Measurements from ENCODE around the gene ANGPT4.
"Not testable (repeated sequence)": the region's sequence is repeated elsewhere in the genome, so short reads cannot be mapped to it uniquely, and the experiment has no call there.

ANGPT4 gene

DNA sequence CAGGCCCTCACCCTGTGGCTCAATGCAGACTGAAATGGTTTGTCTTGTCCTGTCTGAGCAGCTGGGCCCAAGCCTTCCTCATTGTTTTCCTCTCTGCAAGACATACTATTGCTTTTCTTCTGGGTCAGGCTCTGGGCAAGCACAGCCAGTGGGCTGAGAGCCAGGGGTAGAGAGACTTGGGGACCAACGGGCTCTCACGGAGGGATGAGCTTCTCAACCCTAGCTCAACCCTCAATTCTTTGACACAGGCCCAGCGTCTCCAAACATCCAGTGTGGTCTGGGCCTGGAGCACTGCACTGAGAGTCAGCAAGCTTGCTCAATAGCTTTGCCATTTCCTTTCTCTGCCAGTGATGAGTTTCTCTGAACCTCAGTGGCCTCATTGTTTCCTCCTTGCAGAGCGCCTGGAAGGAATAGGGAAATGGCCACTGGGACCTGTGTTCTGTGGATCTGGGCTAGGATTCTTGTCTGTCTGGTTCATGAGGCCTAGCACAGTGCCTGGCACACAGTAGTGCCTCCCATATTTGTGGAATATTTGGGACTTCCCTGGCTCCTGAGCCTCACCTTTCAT, 9.3 kb downstream of the ANGPT4 start:
- no peak for DNase-seq (ENCODE audit: low read depth in 2 of 3, low spot score in 1 of 3)

DNA sequence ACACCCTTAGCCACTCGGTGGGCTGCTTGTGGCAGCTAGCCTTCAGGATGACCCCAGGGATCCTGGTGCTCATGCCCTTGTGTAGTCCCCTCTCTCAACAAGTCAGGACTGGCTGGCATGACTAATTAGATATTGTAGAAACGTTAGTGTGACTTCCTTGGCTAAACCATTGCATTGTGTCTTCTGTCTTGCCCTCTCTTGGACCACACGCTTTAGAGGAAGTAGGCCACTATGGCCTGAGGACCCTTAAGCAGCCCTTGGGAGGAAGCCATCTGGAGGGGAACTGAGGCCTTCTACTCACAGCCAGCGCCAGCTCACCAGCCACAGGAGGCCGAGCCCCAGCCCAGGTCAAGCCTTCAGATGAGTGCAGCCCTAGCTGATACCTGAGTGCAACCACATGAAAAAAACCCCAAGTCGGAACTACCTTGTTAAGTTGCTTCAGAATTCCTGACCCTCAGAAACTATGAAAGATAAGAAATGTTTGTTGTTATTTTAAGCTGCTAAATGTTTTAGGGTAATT, 10.1 kb downstream of the ANGPT4 start:
- DNase-seq (ENCODE audit: low read depth in 2 of 3, low spot score in 1 of 3) = no peak

DNA sequence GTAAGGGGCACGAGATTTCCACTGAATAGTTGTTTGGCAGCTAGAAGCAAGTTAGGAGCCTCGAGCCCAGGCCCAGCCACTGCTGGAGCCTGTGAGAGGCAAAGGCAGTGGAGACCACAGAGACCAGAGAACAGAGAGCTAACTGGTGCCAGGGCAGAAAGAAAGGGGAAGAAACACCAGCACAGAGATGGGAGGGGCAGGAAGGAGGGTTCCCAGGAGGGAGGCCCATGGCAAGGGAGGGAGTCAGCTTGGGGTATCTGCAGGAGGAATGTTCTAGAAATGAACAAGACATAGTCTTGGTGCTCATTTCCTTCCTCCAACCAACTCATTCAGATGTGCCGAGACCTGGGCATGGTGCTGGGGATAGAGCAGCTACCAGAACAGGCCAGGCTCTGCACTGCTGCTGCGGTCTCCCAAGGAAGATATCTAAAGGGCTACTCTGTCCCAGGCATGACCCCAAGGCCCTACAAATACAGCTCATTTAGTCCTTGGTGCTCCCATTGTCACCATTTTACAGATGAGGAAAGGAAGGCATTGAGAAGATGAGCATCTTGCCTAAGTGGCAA, 10.7 kb downstream of the ANGPT4 start:
- no peak for DNase-seq (ENCODE audit: low read depth in 2 of 3, low spot score in 1 of 3)

DNA sequence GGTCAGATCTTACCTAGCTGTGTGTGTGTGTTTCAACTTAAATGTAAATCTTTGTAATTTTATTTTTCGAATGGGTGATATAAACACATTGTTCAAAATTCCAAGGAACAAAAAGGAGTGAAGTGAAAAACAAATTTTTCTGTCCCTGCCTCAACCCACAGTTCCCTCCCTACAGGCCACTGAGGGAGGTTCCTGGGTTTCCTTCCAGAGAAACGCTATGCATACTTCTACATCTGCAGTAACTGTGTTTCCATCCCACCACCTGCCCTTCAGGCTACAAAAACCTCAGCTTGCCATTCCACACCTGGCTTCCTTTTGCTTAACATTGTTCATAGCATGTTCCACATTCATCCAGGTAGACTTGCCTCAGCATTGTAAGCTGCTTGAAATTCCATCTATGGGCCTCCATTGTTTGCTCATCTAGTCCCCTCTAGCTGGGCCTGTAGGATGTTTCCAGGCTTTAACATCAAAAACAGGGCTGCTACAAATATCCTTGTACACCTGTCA, 12.0 kb downstream of the ANGPT4 start:
- DNase-seq (ENCODE audit: low read depth in 2 of 3, low spot score in 1 of 3) = no peak

DNA sequence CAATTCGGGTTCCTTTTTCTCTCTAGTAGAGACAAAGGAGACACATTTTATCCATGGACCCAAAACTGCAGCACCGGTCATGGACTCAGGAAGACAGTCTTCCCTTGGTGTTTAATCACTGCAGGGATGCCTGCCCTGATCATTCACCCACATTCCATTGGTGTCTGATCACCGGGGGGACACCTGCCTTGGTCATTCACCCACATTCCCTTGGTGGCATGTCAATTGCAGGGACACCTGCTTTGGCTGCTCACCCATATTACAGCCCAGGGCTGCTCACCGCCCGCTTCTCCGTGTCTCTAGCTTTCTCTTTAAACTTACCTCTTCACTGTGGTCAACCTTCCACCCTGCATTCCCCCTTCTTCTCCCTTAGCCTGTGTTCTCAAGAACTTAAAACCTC, 18.7 kb downstream of the ANGPT4 start:
- DNase-seq (ENCODE audit: low read depth in 2 of 3, low spot score in 1 of 3) = not testable (repeated sequence)

DNA sequence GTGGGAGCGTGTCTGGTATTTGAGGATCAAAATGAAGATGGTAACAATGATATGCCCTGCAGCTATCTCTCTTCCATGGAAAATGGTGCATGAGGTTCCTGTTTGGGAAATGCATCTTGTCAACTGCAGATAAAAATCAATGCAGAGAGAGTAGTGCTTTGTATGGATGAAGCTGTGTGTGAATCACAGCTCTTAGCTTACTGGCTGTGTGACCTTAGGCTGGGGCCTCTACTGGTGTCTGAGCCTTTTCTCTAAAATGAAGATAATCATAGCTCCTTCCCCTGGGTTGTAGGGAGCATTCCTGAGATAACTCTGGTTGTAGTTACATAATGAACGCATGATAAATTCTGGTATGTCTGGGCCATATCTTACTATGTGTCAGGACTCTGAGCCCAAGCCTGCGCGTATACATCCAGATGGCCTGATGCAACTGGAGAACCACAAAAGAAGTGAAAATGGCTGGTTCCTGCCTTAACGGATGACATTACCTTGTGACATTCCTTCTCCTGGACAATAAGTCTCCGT, 19.6 kb downstream of the ANGPT4 start:
- no peak for DNase-seq (ENCODE audit: low read depth in 2 of 3, low spot score in 1 of 3)

DNA sequence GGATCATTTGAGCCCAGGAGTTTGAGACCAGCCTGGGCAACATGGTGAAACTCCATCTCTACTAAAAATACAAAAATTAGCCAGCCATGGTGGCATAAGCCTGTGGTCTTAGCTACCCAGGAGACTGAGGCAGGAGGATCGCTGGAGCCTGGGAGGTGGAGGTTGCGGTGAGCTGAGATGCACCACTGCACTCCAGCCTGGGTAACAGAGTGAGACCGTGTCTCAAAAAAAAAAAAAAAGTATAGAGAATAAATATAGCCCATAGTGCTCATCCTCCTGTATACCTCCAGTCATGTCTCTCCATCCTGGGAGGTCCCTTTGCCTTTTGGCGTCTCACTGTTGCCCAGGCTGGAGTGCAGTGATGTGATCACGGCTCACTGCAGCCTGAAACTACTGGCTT, 23.8 kb downstream of the ANGPT4 start:
- not testable (repeated sequence) for DNase-seq (ENCODE audit: low read depth in 2 of 3, low spot score in 1 of 3)

DNA sequence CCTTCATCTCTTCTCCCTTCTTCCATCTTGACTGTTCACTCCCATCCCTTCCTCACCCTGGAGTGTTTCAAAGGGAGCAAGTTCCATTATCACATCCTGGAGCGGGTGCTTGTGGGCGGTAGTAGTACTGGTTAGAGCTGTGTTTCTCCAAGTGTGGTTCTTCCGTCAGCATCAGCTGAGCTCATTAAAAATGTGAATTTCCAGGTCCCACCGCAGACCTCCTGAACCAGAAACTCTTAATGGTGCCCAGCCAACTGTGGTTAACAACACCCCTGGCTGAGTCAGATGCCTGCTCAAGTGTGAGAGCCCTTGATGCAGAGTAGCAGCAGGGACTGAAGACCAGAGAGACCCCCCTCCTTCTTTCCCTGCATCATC, 24.4 kb downstream of the ANGPT4 start:
- no peak for DNase-seq (ENCODE audit: low read depth in 2 of 3, low spot score in 1 of 3)

DNA sequence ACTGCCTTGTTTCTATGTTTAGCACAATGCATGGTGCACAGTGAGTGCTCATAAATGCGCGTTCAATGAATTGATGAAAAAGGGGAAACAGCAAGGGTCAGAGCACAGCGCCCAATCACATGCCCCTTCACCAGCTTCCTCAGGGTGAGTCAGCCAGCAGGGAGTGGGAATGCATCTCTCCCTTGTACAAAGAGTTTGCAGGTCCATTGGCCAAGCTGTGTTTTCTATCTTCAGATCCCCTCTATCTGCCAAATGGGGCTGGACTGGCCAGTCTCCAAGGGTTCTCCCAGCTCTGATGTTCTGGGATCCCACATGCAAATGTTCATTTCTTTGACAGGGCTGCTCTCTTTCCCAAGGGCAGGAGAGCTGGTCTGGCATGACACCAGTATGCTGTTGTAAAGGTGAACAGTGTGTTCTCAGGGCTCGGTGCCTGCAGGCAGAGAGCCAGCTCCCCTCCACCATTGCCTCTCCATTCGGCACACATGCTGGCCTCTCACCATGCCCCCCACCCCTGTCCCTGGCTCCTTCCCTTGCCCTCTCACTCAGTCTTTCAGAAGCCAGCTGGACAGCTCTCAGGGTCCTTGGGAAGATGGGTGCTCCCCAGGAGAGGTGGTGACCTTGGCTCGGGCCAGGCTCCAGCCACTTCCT, 25.0 kb downstream of the ANGPT4 start:
- no peak for DNase-seq (ENCODE audit: low read depth in 2 of 3, low spot score in 1 of 3)

DNA sequence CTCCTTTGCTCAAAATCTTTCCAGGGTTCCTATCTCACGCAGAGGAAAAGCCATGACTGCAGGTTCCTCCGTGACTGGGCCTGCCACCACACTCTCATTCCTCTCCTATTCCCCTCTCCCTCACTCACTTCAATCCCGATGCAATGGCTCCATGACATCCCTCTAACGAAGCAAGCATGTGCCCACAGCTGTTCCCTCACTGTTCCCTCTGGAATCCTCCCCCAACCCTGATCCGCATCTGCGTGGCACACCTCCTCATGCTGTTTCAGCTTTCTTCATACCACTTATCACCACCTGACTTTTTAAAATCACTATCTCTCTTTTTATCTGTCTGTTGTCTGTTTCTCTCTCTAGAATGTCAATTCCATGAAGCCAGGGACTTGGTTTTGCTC, 25.5 kb downstream of the ANGPT4 start:
- DNase-seq (ENCODE audit: low read depth in 2 of 3, low spot score in 1 of 3) = no peak

DNA sequence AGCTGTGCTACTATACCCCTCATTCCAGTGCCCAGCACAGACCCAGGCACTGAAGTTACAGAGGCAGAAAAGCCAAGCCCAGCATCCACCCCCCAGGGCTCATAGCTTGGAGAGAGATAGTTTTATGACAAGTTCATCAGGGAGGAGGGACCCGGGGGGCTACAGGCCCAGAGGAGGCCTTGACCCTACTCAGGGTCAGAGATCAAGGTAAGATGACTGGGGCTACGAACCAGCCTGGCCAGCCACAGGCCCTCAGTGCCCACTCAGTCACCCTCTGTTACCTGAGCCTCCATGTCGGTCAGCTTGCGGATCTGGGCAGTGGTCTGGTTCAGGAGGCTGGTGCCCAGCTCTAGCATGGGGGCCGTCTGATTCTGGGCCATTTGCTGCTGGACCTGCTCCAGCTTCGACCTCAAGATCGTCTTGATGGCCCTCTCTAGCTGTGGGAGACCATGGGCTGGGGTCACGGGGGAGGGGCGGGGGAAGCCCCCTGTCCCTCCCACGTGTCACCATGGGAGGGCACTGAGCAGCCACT, 26.1 kb downstream of the ANGPT4 start:
- DNase-seq (ENCODE audit: low read depth in 2 of 3, low spot score in 1 of 3) = no peak

DNA sequence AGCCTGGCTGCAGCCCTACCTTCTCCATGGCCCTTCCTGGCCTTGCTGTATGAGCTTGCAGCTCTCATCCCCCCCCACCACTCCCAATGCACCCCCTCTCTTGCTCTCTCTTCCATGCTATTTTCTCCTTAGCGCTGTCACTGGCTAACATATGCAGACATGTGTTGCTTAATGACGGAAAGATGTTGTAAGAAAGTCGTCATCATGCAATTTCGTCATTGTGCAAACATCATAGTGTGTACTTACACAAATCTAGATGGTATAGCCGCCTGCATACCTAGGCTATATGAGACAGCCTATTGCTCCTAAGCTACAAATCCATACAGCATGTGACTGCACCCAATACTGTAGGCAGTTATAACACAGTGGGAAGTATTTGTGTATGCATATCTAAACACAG, 27.0 kb downstream of the ANGPT4 start:
- no peak for DNase-seq (ENCODE audit: low read depth in 2 of 3, low spot score in 1 of 3)

DNA sequence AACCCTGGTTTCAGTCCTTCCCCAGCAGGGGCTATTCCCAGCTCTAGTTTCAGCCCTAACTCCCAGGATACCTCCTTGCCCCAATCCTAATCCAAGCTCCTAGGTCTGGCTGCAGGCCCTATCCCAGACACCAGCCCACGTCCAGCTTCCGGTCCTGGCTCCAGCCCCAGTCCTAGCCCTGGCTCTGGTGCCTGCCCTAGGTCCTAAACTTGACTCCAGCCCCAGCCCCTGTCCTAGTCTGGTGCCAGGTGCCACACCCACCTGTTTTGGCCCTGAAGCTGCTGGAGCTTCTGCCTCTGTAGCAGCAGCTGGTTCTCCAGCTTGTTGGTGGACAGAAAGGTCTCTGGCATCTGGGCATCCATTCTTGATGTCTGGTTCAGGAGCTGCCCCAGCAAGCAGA, 28.1 kb downstream of the ANGPT4 start:
- no peak for DNase-seq (ENCODE audit: low read depth in 2 of 3, low spot score in 1 of 3)

DNA sequence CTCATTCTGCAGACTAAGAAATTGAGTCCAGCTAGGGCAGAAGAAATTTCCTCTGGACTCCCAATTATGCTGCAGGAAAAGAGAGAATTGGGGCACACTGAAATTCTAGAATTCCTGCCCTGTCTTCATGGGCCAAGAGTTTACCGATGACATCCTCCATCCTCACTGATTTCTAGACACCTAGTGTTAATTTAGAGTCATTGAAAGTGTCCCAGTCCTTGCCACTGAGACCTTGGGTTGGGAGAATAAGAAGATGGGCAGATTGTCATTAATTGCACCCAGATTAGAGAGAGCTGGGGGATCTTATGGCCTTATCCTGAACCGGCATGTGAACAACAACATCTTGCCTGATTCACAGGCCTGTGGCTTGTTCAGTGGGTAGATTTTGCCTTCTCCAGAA, 29.0 kb downstream of the ANGPT4 start:
- DNase-seq (ENCODE audit: low read depth in 2 of 3, low spot score in 1 of 3) = no peak

DNA sequence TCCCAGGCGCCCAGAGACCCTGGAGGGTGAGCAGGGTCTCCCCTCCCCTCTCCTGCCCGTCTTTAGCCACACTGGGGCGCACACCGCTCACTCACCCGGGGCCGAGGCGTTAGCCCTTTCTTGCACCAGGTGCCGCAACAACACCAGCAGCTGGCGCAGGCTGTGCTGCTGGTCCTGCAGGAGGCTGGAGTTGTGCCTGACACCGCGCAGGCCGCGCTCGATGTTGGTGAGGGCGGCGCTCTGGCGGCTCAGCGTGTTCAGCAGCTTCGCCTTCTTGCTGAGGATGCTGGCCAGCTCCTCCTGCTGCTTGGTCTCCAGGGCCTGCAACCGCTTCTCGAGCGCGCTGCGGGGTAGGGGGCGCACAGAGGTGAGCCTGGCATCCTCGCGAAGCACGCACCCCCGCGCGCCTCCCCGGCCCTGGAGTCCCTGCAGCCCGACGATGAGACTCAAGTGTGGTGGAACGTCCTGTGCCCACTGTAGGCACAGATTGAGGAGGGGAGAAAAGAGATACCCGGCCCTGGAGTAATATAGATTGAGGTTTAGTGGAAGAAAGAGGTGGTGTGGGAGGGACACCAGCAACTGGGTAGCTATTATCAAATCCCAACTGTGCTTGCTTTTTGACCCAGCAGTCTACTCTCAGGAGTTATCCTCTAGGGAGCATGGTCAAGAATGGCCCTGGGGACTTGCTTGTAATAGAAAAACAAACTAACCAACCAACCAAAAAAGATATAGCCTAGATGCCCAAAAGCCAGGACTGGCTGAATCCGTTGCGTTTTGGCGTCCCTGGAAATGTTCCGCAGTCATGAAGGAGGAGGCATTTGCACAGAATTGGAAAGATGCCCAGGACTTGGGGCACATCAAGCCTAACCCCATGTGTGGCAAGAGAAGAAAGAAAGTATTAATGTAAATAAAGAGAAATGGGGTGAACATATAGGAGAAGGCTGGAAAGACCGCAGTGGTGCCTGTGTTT, 30.9 kb downstream of the ANGPT4 start:
- no peak for DNase-seq (ENCODE audit: low read depth in 2 of 3, low spot score in 1 of 3)

DNA sequence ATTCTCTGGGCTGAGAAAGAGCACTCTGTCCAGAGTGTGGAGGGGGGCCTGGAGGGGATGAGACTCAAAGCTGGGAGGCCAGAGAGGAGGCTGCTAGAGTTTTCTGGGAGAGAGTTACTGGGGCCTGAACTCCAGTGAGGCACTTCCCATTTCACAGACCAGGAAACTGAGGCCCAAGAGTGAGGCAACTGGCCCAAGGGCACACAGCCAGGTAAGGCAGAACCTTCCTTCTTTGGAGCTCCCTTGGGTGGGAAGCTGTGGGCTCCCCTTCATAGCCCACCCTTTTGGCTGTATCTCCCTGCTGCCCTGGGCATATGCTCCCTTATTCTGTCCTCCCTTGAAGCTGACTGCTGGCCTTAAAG, 34.4 kb downstream of the ANGPT4 start:
- no peak for DNase-seq (ENCODE audit: low read depth in 2 of 3, low spot score in 1 of 3)

DNA sequence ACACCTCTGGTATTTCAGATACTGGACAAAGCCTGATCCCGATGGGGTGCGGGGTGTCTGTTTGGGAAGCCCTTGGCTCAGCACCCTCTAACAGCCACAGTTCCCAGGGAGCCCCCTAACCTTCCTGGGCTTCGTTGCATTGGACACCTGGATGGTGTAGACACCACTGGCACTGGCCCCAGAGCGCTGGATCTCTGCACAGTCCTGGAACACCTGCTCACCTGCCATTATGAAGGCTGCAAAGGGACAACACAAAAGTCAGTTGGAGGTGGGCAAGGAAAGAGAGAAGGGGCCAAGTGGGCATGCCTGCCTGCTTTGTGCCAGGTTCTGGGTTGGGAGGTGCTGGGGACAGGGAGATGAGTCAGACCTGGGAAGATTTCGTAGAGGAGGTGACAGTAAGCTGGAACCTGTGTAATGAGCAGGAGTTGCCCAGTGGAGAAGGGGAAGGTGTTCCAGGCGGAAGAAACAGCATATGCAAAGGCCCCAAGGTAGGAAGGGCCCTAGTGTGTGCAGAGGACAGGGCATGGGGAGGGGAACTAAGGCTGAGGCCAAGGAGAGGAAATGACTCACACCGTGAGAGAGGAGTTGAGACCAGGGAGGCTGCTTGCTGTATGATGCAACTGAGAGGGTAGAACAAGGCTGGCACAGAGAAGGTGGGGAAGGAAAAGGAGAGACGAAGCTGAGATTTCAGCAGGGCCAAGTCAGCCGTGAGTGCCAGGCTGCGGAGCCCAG, 34.9 kb downstream of the ANGPT4 start:
- peak in 2 of 3 donors; percentile 9 to 20 for DNase-seq (ENCODE audit: low read depth in 2 of 3, low spot score in 1 of 3)

DNA sequence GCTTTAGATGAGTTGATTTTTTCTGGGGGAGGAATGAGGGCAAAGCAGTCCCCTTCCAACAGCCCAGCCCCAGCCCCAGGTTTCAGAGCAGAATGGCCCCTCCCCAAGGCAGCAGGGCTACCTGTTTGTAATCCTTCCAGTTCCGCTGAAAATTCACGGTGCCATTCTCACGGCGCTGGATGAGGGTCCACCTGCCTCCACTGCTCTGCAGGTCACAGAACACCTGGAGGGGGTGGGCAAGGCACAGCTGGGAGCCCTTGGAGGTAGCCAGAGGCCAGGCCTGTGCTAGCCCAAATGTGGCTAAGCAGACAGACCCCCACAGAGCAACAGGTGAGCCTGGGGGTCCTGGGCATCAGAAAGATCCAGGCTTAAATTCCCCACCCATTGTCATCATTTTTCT, 36.5 kb downstream of the ANGPT4 start:
- no peak for DNase-seq (ENCODE audit: low read depth in 2 of 3, low spot score in 1 of 3)

DNA sequence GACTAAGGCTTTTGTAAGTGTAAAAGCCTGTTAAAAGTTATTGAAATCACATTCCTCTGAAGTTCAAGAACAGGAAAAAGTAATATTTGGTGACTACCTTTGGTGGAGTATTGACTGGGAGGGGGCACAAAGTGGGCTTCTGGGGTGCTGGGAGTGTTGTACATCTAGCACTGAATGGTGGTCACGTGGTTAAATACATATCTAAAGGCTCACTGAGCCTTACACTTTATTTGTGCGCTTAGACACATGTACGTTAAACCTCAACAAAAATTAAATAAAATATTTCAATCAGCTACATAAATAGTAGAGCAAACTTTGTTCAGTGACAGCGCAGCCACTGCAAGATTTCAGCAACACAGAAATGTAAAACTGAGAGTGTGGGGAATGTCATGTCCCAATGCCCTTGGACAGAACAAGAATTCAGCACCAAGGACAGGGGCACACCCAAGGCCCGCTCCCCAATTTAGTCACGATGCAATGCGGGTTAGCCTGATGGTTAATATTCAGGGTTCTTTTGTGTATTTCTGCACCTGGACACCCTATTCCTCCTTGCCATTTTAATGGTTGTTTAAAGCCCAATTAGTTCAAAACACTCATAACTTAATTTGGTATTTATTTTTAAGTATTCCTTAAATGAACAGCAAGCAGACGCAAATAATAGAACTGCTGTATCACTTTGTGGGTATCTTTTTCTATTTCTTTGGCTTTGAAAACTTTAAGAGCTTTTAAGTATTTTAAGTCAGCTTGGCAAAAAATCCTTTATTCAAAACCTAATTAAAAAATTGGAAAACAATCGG, 37.4 kb downstream of the ANGPT4 start:
- DNase-seq (ENCODE audit: low read depth in 2 of 3, low spot score in 1 of 3) = peak in 1 of 3 donors; percentile 18

DNA sequence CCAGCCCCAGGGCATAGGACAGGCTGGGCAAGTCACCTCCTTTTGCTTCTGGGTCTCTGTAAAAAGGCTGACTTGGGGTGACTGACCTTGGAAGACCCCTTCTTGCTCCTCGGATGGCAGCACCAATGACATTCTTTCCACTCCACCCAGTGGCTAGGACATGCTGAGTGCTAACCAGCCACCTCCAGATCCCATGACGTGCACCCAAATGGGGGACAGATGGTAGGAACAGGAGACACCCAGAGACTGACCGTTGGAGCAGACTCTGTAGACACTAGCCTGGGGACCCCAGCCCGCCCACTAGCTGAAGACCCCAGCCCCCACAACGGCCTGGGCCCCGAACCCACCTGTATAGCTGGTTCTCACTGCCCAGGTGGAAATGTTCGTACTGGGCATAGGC, 38.3 kb downstream of the ANGPT4 start:
- DNase-seq (ENCODE audit: low read depth in 2 of 3, low spot score in 1 of 3) = no peak
